BLaER1 treated with 17β-estradiol and CSF1 and Interleukin-3, amounts not matched to agents 10 nM and 100 nM (cell line): ENCODE measurements around the gene MRGPRX3.

ENCODE experiments used
- H3K27ac ChIP-seq, 11 experiments: shearing (Covaris generic); formaldehyde crosslinking; 2 replicates each; pipeline ENCODE4 v1.8.1; 2022
- H3K27me3 ChIP-seq, 11 experiments: shearing (Covaris generic); formaldehyde crosslinking; 2 replicates each; pipeline ENCODE4 v1.8.1; 2022
- H3K36me3 ChIP-seq, 11 experiments: shearing (Covaris generic); formaldehyde crosslinking; 2 replicates each; pipeline ENCODE4 v1.8.1; 2022
- H3K4me1 ChIP-seq, 10 experiments: shearing (Covaris generic); formaldehyde crosslinking; 2 replicates each; pipeline ENCODE4 v1.8.1; 2022
- H3K4me2 ChIP-seq, 11 experiments: shearing (Covaris generic); formaldehyde crosslinking; 2 replicates each; pipeline ENCODE4 v1.8.1; 2022
- H3K4me3 ChIP-seq, 10 experiments: shearing (Covaris generic); formaldehyde crosslinking; 2 replicates each; pipeline ENCODE4 v1.8.1; 2022
- H3K9ac ChIP-seq, 11 experiments: shearing (Covaris generic); formaldehyde crosslinking; 2 replicates each; pipeline ENCODE4 v1.8.1; 2022
- H3K9me3 ChIP-seq, 11 experiments: shearing (Covaris generic); formaldehyde crosslinking; replicated peaks in 1 of 11; 2 replicates each; pipeline ENCODE4 v1.8.1; 2022
- H4K20me1 ChIP-seq, 11 experiments: shearing (Covaris generic); formaldehyde crosslinking; 2 replicates each; pipeline ENCODE4 v1.8.1; 2022
- Cebpa-rat ChIP-seq, 11 experiments: shearing (Covaris generic); IDR thresholded peaks; 2 replicates each; pipeline ENCODE4 v1.8.1; 2022

MRGPRX3 gene

DNA sequence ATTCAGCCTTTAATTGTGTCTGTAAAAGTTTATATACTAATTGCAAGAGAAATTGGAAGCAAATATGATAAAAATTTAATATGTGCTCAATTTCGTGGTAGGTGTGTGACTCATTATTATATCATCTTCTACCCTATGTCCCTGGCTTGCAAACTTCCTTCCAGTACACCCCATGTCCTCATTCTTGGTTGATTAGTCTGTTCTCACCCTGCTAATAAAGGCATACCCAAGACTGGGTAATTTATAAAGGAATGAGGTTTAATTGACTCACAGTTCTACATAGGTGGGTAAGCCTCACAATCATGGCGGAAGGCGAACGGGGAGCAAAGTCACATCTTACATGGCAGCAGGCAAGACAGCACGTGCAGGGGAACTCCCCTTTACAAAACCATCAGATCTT is 11.9 kb downstream of the MRGPRX3 start:
- H3K9ac ChIP-seq: no peak overlapping the region
- TF ChIP-seq Cebpa-rat (IDR thresholded peaks at IDR 0.05): no peak
- H4K20me1 ChIP-seq: no peaks in the 10 kb centered on the region
- H3K4me1 ChIP-seq: no peaks in the 10 kb centered on the region
- no peaks in the 10 kb centered on the region for H3K36me3 ChIP-seq
- H3K27me3 ChIP-seq: no peaks in the 10 kb centered on the region
- no peak overlapping the region for H3K4me2 ChIP-seq
- H3K4me3 ChIP-seq: no peak overlapping the region
- H3K9me3 ChIP-seq: peaks cover 0 to 7% (median 3%) of the 10 kb centered on the region in 11 experiments; a peak in 2 of 22 replicates
- H3K27ac ChIP-seq: no peak overlapping the region

DNA sequence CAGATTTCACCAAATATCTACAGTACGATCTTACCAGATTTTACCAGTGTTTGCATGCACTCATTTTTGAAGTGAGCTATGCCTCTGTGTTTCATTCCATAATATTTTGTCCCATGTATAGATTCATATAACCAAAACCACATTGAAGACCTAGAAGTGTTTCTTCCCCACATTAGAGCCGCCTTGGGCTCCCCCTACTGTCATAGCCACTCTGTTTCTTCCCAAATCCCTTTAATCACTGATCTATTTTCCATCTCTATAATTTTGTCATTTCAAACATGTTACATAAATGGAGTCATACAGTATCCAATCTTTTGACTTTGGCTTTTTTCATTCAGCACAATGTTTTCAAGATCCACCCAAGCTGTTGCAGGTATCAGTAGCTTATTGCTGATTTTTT is 12.7 kb downstream of the MRGPRX3 start:
- no peak overlapping the region for H3K4me2 ChIP-seq
- TF ChIP-seq Cebpa-rat (IDR thresholded peaks at IDR 0.05): no peak
- H3K27me3 ChIP-seq: no peaks in the 10 kb centered on the region
- H3K36me3 ChIP-seq: no peaks in the 10 kb centered on the region
- H3K9me3 ChIP-seq: peaks cover 0 to 7% (median 3%) of the 10 kb centered on the region in 11 experiments; a peak in 2 of 22 replicates
- no peaks in the 10 kb centered on the region for H3K4me1 ChIP-seq
- H3K27ac ChIP-seq: no peak overlapping the region
- no peak overlapping the region for H3K4me3 ChIP-seq
- no peak overlapping the region for H3K9ac ChIP-seq
- H4K20me1 ChIP-seq: no peaks in the 10 kb centered on the region

DNA sequence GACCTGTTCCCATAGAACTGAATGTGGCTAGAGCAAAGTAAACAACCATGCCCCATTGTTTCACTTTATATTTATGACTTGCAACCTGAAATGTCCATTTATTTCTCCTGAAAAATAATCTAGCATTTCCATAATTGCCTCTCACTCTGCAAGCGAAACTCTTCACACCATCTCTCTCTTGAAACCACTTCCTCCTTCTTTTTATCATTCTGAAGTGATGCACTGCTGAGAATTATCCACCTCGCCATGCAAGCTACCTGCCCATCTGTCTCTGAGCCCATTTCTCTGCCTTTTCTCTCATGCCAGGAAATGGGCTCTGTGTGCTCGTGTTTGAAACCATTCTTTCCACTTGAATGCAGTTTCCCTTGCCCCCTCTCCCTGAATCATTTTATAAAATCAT is 13.5 kb downstream of the MRGPRX3 start:
- TF ChIP-seq Cebpa-rat (IDR thresholded peaks at IDR 0.05): no peak
- H3K4me2 ChIP-seq: no peak overlapping the region
- H3K27me3 ChIP-seq: no peaks in the 10 kb centered on the region
- peaks cover 0 to 7% (median 3%) of the 10 kb centered on the region in 11 experiments; a peak in 2 of 22 replicates for H3K9me3 ChIP-seq
- no peak overlapping the region for H3K4me3 ChIP-seq
- H3K9ac ChIP-seq: no peak overlapping the region
- H3K36me3 ChIP-seq: no peaks in the 10 kb centered on the region
- no peaks in the 10 kb centered on the region for H3K4me1 ChIP-seq
- H4K20me1 ChIP-seq: no peaks in the 10 kb centered on the region
- H3K27ac ChIP-seq: no peak overlapping the region

DNA sequence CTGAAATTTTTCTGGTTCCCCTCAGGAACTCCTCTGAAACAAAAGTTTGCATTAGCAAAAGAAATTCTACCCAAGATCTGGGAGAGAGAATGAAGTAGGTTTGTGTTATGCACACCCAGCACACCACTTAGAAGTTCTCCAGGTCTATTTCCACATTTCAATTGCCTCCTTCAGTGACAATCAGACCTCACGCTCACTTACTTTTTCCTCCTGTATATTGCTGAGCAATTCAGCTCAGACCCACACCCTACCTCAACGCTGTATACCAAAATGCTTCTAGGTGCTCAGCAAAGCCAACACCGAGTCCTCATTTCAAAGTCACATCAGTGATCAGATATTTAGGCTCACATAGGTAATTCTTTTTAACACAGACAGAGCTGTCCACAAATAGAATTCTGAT is 19.2 kb downstream of the MRGPRX3 start:
- H3K9me3 ChIP-seq: peaks cover 0 to 7% (median 3%) of the 10 kb centered on the region in 11 experiments; a peak in 4 of 22 replicates
- no peak overlapping the region for H3K4me2 ChIP-seq
- no peaks in the 10 kb centered on the region for H3K36me3 ChIP-seq
- no peak overlapping the region for H3K9ac ChIP-seq
- no peaks in the 10 kb centered on the region for H3K27me3 ChIP-seq
- no peak overlapping the region for H3K4me3 ChIP-seq
- TF ChIP-seq Cebpa-rat (IDR thresholded peaks at IDR 0.05): no peak
- no peaks in the 10 kb centered on the region for H4K20me1 ChIP-seq
- no peak overlapping the region for H3K27ac ChIP-seq
- H3K4me1 ChIP-seq: no peaks in the 10 kb centered on the region

DNA sequence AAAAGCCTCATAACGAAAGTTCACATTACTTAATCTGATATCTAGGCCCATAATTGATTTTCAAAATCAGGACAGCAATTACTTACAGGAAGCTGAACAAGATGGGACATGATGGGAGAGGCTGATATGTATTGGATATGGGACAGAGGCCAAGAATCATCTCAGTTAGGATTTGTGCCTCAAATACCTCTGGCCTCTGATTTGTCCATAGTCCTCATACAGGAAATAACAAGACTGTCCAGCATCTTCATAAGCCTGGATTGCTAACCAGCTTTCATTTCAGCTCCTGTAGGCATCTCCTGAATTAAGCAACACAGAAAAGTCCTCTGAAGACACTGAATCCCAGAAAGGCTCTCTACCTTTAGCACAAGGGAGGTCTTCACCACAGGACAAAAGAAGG is 36.0 kb downstream of the MRGPRX3 start:
- TF ChIP-seq Cebpa-rat (IDR thresholded peaks at IDR 0.05): no peak
- H3K4me3 ChIP-seq: no peak overlapping the region
- no peaks in the 10 kb centered on the region for H3K27me3 ChIP-seq
- H3K9me3 ChIP-seq: peaks cover 0 to 7% (median 0%) of the 10 kb centered on the region in 11 experiments; a peak in 5 of 22 replicates
- no peaks in the 10 kb centered on the region for H4K20me1 ChIP-seq
- no peak overlapping the region for H3K4me2 ChIP-seq
- no peak overlapping the region for H3K9ac ChIP-seq
- H3K27ac ChIP-seq: no peak overlapping the region
- no peaks in the 10 kb centered on the region for H3K36me3 ChIP-seq
- peaks cover 0 to 12% (median 0%) of the 10 kb centered on the region in 10 experiments; a peak in 2 of 20 replicates for H3K4me1 ChIP-seq

DNA sequence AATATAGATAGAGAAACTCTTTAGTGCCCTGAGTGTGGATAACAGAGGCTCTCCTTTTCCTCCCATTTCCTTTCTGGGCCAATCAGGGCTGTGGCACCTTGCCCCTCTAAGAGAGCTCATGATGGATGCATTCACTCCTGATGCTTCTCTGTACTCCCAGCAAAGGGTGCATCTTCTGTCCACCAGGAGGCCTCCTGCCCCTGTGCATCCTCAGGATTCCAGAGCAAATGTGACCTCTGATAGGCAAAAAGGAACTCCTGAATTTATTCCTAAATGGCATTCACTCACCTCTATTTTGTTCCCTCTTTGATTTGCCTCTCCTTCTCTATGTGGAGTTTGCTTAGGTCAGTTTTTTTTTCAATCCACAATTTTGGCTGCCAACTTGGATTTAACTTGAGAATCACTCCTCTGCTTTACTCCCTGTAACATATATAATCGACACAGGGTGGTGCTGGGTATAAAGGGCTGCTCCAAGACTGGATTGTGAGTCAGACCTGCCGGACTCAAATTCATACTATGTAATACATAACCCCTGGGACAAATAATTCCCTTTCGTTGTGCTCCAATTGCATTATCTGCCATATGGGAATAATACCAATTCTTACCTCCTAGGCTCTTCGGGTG is 39.1 kb downstream of the MRGPRX3 start:
- no peaks in the 10 kb centered on the region for H4K20me1 ChIP-seq
- no peak for TF ChIP-seq Cebpa-rat (IDR thresholded peaks at IDR 0.05)
- no peaks in the 10 kb centered on the region for H3K4me1 ChIP-seq
- no peak overlapping the region for H3K4me2 ChIP-seq
- no peaks in the 10 kb centered on the region for H3K36me3 ChIP-seq
- no peak overlapping the region for H3K27ac ChIP-seq
- no peak overlapping the region for H3K9ac ChIP-seq
- H3K4me3 ChIP-seq: no peak overlapping the region
- peaks cover 0 to 5% (median 0%) of the 10 kb centered on the region in 11 experiments; a peak in 5 of 22 replicates for H3K9me3 ChIP-seq
- no peaks in the 10 kb centered on the region for H3K27me3 ChIP-seq

DNA sequence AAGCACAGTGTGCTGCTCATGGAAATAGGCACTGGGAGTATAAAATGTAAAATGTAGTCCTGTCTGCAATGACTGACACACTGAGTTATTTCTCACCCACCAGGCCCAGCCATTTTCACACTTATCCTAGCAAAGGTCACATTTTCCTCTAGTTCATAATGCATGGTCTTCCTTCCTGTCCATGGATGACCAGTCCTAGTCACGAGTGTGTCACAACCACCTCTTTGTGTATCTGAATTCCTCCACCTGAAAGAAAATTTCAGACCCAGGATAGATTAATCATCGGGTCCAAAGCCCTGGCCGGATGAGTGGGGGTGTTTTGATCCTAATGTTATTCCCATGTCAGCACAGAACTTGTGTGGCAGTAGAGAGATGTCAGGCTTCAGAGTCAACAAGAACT is 40.3 kb downstream of the MRGPRX3 start, which contains the start of gene MRGPRX4:
TSS of gene MRGPRX4 (plus strand) at position 172 of the 400 bp plus-strand sequence. CDS start 420 bp downstream, outside the sequence.
- Histone ChIP-seq H4K20me1 (no peaks in the 10 kb centered on the region), H3K4me1 (no peaks in the 10 kb centered on the region), H3K36me3 (no peaks in the 10 kb centered on the region), H3K4me3 (no peak within 1 kb of the TSS), H3K27me3 (no peaks in the 10 kb centered on the region), H3K4me2 (no peak within 1 kb of the TSS), H3K9me3 (no peaks in the 10 kb centered on the region), H3K9ac (no peak within 1 kb of the TSS), H3K27ac (no peak within 1 kb of the TSS)
- no peak for TF ChIP-seq Cebpa-rat (IDR thresholded peaks at IDR 0.05)

DNA sequence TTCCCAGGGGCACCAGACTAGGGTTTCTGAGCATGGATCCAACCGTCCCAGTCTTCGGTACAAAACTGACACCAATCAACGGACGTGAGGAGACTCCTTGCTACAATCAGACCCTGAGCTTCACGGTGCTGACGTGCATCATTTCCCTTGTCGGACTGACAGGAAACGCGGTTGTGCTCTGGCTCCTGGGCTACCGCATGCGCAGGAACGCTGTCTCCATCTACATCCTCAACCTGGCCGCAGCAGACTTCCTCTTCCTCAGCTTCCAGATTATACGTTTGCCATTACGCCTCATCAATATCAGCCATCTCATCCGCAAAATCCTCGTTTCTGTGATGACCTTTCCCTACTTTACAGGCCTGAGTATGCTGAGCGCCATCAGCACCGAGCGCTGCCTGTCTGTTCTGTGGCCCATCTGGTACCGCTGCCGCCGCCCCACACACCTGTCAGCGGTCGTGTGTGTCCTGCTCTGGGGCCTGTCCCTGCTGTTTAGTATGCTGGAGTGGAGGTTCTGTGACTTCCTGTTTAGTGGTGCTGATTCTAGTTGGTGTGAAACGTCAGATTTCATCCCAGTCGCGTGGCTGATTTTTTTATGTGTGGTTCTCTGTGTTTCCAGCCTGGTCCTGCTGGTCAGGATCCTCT is 41.0 kb downstream of the MRGPRX3 start:
- Histone ChIP-seq H3K4me2 (no peak overlapping the region), H3K9ac (no peak overlapping the region), H4K20me1 (no peaks in the 10 kb centered on the region), H3K27me3 (no peaks in the 10 kb centered on the region), H3K27ac (no peak overlapping the region), H3K4me3 (no peak overlapping the region), H3K36me3 (no peaks in the 10 kb centered on the region), H3K4me1 (no peaks in the 10 kb centered on the region), H3K9me3 (no peaks in the 10 kb centered on the region)
- no peak for TF ChIP-seq Cebpa-rat (IDR thresholded peaks at IDR 0.05)
